ENCODE data around the gene DYRK1A.

The DYRK1A gene

GRCh38 chr21:37414292-37415253 lies 48.0 kb downstream of the DYRK1A start:
- H3K4me3 ChIP-seq (ENCODE audit: low read depth, low read length) = no peak overlapping the region
- DNase-seq (ENCODE audit: low read depth) = peak; percentile 21
- no peak for TF ChIP-seq CTCF (IDR thresholded peaks at IDR 0.05; ENCODE audit: insufficient read depth, low read depth, low read length, missing control alignments)

- DNase-seq (ENCODE audit: low read depth) = no peak
- H3K4me3 ChIP-seq (ENCODE audit: low read depth, low read length) = no peak overlapping the region
- TF ChIP-seq CTCF (IDR thresholded peaks at IDR 0.05; ENCODE audit: insufficient read depth, low read depth, low read length, missing control alignments) = no peak
Measured at GRCh38 chr21:37415939-37416338, 49.4 kb downstream of the DYRK1A start.

- DNase-seq (ENCODE audit: low read depth) = no peak
- no peak overlapping the region for H3K4me3 ChIP-seq (ENCODE audit: low read depth, low read length)
- no peak for TF ChIP-seq CTCF (IDR thresholded peaks at IDR 0.05; ENCODE audit: insufficient read depth, low read depth, low read length, missing control alignments)
Measured at GRCh38 chr21:37416914-37417313, 50.3 kb downstream of the DYRK1A start.

- TF ChIP-seq CTCF (IDR thresholded peaks at IDR 0.05; ENCODE audit: insufficient read depth, low read depth, low read length, missing control alignments) = no peak
- H3K4me3 ChIP-seq (ENCODE audit: low read depth, low read length) = no peak overlapping the region
- DNase-seq (ENCODE audit: low read depth) = no peak
Measured at GRCh38 chr21:37419228-37419906, 52.8 kb downstream of the DYRK1A start.

GRCh38 chr21:37421306-37421705 lies 54.7 kb downstream of the DYRK1A start:
- DNase-seq (ENCODE audit: low read depth) = no peak
- H3K4me3 ChIP-seq (ENCODE audit: low read depth, low read length) = no peak overlapping the region
- TF ChIP-seq CTCF (IDR thresholded peaks at IDR 0.05; ENCODE audit: insufficient read depth, low read depth, low read length, missing control alignments) = no peak

- no peak for DNase-seq (ENCODE audit: low read depth)
- TF ChIP-seq CTCF (IDR thresholded peaks at IDR 0.05; ENCODE audit: insufficient read depth, low read depth, low read length, missing control alignments) = no peak
- H3K4me3 ChIP-seq (ENCODE audit: low read depth, low read length) = no peak overlapping the region
Measured at GRCh38 chr21:37422382-37422781, 55.8 kb downstream of the DYRK1A start.

Measured in GM12865 (cell line).